ENCODE results near the gene C1R. TPM values are rescaled to one million over a fixed set of nuclear protein-coding genes. Genes with fewer than 3 reads are reported as not detected.

C1R gene
- total RNA-seq, 1 experiment from 2014 or later: 9.6 TPM

DNA sequence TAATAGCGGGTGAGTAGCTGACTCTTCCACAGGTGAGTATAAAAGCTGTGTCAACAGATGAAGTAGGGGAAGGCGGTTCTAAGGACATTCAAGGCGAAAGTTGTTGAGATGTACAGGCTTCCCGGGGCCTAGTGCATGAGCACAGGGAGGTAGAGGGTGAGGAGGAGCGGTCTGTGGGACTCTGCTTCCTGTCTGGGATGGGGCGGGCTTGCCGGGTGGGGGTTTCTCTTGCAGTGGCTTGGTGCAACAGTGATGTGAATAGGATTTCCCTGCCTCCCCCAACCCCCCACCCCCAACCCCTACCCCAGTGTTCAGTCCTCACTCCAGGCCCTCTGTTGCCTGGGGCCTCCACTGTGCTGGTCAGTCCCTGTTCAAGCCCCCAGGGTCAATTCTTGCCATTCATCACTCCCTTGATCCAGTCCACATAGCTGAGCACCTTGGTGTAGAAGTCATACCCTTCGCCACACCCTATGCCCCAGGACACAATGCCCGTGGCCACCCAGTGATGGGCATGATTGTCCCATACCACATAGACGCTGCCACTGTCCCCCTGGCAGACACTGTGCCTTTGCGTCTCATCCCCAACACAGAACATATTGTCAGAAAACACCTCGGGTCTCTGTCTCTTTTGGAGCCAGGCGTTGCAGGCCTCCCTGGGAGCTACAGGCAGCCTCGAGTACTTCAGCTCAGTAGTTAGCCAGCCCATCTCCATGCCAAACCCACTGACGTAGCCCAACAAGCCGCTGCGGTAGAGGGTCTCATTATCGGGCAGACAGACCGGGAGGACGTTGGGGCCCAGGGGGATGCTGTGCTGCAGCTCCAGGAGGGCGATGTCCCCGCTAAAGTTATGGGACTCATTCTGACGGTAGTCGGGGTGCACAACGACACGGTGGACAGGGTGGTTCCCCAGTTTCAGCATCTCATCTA, 4.0 kb upstream of the C1R start:
- ATAC-seq (no peak), DNase-seq (no peak)
- H2AFZ ChIP-seq (ENCODE audit: low read length): no peak overlapping the region
- H4K20me1 ChIP-seq (ENCODE audit: low read length): no peaks in the 10 kb centered on the region
- H3K36me3 ChIP-seq (ENCODE audit: low read depth, low read length): no peaks in the 10 kb centered on the region
- POLR2A ChIA-PET (ENCODE audit: unreplicated experiment): no interaction called here
- intact Hi-C loops (cut with micrococcal nuclease): no loop called here
- no peaks in the 10 kb centered on the region for H3F3A ChIP-seq (ENCODE audit: low read length, unreplicated experiment)
- H3K9me3 ChIP-seq (ENCODE audit: low read length): no peaks in the 10 kb centered on the region
- H3K27ac ChIP-seq (ENCODE audit: low read length): no peak overlapping the region
- H3K9me2 ChIP-seq (replicated peaks; ENCODE audit: low read length): no peaks in the 10 kb centered on the region
- TF ChIP-seq EZH2phosphoT487 (IDR thresholded peaks at IDR 0.05; ENCODE audit: borderline replicate concordance, low read length) (no peak), EZH2 (IDR thresholded peaks at IDR 0.05; ENCODE audit: low read length, unreplicated experiment) (no peak)
- TF ChIP-seq, protein P1, sequence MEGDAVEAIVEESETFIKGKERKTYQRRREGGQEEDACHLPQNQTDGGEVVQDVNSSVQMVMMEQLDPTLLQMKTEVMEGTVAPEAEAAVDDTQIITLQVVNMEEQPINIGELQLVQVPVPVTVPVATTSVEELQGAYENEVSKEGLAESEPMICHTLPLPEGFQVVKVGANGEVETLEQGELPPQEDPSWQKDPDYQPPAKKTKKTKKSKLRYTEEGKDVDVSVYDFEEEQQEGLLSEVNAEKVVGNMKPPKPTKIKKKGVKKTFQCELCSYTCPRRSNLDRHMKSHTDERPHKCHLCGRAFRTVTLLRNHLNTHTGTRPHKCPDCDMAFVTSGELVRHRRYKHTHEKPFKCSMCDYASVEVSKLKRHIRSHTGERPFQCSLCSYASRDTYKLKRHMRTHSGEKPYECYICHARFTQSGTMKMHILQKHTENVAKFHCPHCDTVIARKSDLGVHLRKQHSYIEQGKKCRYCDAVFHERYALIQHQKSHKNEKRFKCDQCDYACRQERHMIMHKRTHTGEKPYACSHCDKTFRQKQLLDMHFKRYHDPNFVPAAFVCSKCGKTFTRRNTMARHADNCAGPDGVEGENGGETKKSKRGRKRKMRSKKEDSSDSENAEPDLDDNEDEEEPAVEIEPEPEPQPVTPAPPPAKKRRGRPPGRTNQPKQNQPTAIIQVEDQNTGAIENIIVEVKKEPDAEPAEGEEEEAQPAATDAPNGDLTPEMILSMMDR (conservative IDR thresholded peaks at IDR 0.05; ENCODE audit: low read depth, low read length): no peak
- H3K9ac ChIP-seq (ENCODE audit: low read length): no peak overlapping the region
- CTCF ChIA-PET: no interaction called here
- H3K79me2 ChIP-seq (ENCODE audit: low read length): no peaks in the 10 kb centered on the region
- H3K27me3 ChIP-seq (ENCODE audit: low read length): no peaks in the 10 kb centered on the region
- H3K4me3 ChIP-seq (ENCODE audit: low read length): no peak overlapping the region
- no TSS peak for BruUV-seq (replicated peaks)
- peaks cover 3% of the 10 kb centered on the region; the same call in 1 of the 2 replicates for H3K4me1 ChIP-seq (ENCODE audit: insufficient read depth, low read length)
- no peak overlapping the region for H3K4me2 ChIP-seq (ENCODE audit: low read length)

DNA sequence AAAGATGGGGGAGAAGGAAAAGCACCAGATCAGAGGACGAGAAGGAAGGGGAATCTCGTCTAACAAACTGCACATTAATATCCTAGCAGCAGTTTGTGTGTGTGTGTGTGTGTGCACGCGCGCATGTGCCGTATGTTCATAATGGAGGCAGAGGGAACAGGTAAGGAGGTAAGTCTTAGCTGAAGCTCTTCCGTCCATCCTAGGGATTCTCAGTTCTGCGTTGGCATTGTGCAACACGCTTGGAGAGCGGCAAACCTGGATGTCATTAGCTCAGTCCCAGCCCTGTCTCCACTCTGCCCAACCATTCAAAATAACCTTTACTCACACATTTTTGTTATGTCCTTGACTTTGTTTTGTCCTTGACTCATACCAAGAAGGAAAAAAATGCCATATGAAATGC, 1.6 kb upstream of the C1R start:
- Histone ChIP-seq H3K9me2 (replicated peaks; ENCODE audit: low read length) (no peaks in the 10 kb centered on the region), H3F3A (ENCODE audit: low read length, unreplicated experiment) (no peaks in the 10 kb centered on the region), H3K4me1 (ENCODE audit: insufficient read depth, low read length) (peaks cover 3% of the 10 kb centered on the region; the same call in 1 of the 2 replicates), H3K27ac (ENCODE audit: low read length) (no peak overlapping the region), H3K4me2 (ENCODE audit: low read length) (no peak overlapping the region), H3K4me3 (ENCODE audit: low read length) (no peak overlapping the region), H3K79me2 (ENCODE audit: low read length) (no peaks in the 10 kb centered on the region), H3K27me3 (ENCODE audit: low read length) (no peaks in the 10 kb centered on the region), H3K9me3 (ENCODE audit: low read length) (no peaks in the 10 kb centered on the region), H4K20me1 (ENCODE audit: low read length) (no peaks in the 10 kb centered on the region), H2AFZ (ENCODE audit: low read length) (no peak overlapping the region), H3K36me3 (ENCODE audit: low read depth, low read length) (no peaks in the 10 kb centered on the region), H3K9ac (ENCODE audit: low read length) (no peak overlapping the region)
- DNase-seq: no peak
- no peak for ATAC-seq
- no TSS peak for BruUV-seq (replicated peaks)
- CTCF ChIA-PET: interaction anchor here (0.6 kb wide), 1 partner anchor 17 kb away, joined by 3 read pairs; no protein-coding TSS in a partner anchor
- TF ChIP-seq EZH2 (IDR thresholded peaks at IDR 0.05; ENCODE audit: low read length, unreplicated experiment) (no peak), EZH2phosphoT487 (IDR thresholded peaks at IDR 0.05; ENCODE audit: borderline replicate concordance, low read length) (no peak)
- TF ChIP-seq, protein P1 (conservative IDR thresholded peaks at IDR 0.05; ENCODE audit: low read depth, low read length): no peak
- POLR2A ChIA-PET (ENCODE audit: unreplicated experiment): no interaction called here
- intact Hi-C loops (cut with micrococcal nuclease): loop anchor here (2.0 kb wide), 1 partner anchor 75 kb away; the partner anchor contains the start of gene LPCAT3

- Histone ChIP-seq H3K27ac (ENCODE audit: low read length) (no peak overlapping the region), H3K4me3 (ENCODE audit: low read length) (no peak overlapping the region), H3K27me3 (ENCODE audit: low read length) (no peaks in the 10 kb centered on the region), H3K9ac (ENCODE audit: low read length) (no peak overlapping the region), H2AFZ (ENCODE audit: low read length) (no peak overlapping the region), H3K36me3 (ENCODE audit: low read depth, low read length) (no peaks in the 10 kb centered on the region), H3F3A (ENCODE audit: low read length, unreplicated experiment) (no peaks in the 10 kb centered on the region), H3K4me2 (ENCODE audit: low read length) (no peak overlapping the region), H4K20me1 (ENCODE audit: low read length) (no peaks in the 10 kb centered on the region), H3K9me2 (replicated peaks; ENCODE audit: low read length) (no peaks in the 10 kb centered on the region), H3K79me2 (ENCODE audit: low read length) (no peaks in the 10 kb centered on the region), H3K4me1 (ENCODE audit: insufficient read depth, low read length) (peaks cover 3% of the 10 kb centered on the region; the same call in 1 of the 2 replicates), H3K9me3 (ENCODE audit: low read length) (no peaks in the 10 kb centered on the region)
- no peak for DNase-seq
- ChIA-PET POLR2A (ENCODE audit: unreplicated experiment) (no interaction called here), CTCF (no interaction called here)
- TF ChIP-seq EZH2phosphoT487 (IDR thresholded peaks at IDR 0.05; ENCODE audit: borderline replicate concordance, low read length): no peak
- TF ChIP-seq EZH2 (IDR thresholded peaks at IDR 0.05; ENCODE audit: low read length, unreplicated experiment): no peak
- TF ChIP-seq, protein P1 (conservative IDR thresholded peaks at IDR 0.05; ENCODE audit: low read depth, low read length): no peak
- ATAC-seq: no peak
- no TSS peak for BruUV-seq (replicated peaks)
- intact Hi-C loops (cut with micrococcal nuclease): loop anchor here (2.0 kb wide), 1 partner anchor 75 kb away; the partner anchor contains the start of gene LPCAT3
These were observed 1.2 kb upstream of the C1R start for GRCh38 chr12:7093486-7093885.
